HEK293 (cell line): Measurements from ENCODE around the gene PHACTR1.
A peak's percentile ranks its signal among the peaks of the same experiment; 100 is the strongest.

ENCODE experiments used
- CTCF ChIA-PET: fragments of 350-600 bp; formaldehyde crosslinking; extraction: SDS; loops from one replicate; lab custom pipeline; 2021; ENCODE audit warnings: antibody characterized with exemption; lab: Yijun Ruan, JAX
- POLR2A ChIA-PET: fragments of 300-600 bp; formaldehyde crosslinking; extraction: SDS; loops from one replicate; lab custom pipeline; 2020; ENCODE audit warnings: antibody characterized with exemption, inconsistent platforms; lab: Yijun Ruan, JAX
- H3K27ac ChIP-seq: fragments of 200-500 bp; sonication (Bioruptor generic); 2 replicates; pipeline ENCODE4 v1.5.1; 2014; ENCODE audit warnings: low read depth, low read length, control low read depth, inconsistent platforms; ENCODE audit errors: extremely low read depth
- H3K36me3 ChIP-seq, 2 experiments: fragments of 200-500 bp in 1 of 2; sonication (Bioruptor generic) in 1 of 2; 1 replicate in 1 of 2; 2 replicates in 1 of 2; pipeline ENCODE4 v1.5.1; 2014 to 2017; ENCODE audit warnings: inconsistent platforms in 2 of 2, low read length in 2 of 2; ENCODE audit not compliant: control insufficient read depth in 2 of 2, insufficient read depth in 1 of 2
- H3K4me1 ChIP-seq: fragments of 200-500 bp; sonication (Bioruptor generic); 2 replicates; pipeline ENCODE4 v1.5.1; 2014; ENCODE audit warnings: mild to moderate bottlenecking, low read length, inconsistent platforms; ENCODE audit not compliant: control insufficient read depth, insufficient read depth
- H3K4me3 ChIP-seq: 2 replicates; pipeline ENCODE4 v1.5.1; 2011; ENCODE audit warnings: low read depth, mild to moderate bottlenecking, control low read depth, low read length, moderate library complexity
- H3K9me3 ChIP-seq: fragments of 200-500 bp; sonication (Bioruptor generic); 2 replicates; pipeline ENCODE4 v1.5.1; 2014; ENCODE audit warnings: low read depth, low read length, inconsistent platforms; ENCODE audit not compliant: control insufficient read depth, insufficient read depth
- GLIS2 ChIP-seq: fragments of 450-650 bp; formaldehyde crosslinking; IDR thresholded peaks from 2 replicates; pipeline ENCODE4 v1.5.1; 2016; ENCODE audit warnings: missing biosample characterization, missing genetic modification characterization
- KLF8 ChIP-seq: fragments of 450-650 bp; formaldehyde crosslinking; IDR thresholded peaks from 2 replicates; pipeline ENCODE4 v1.5.1; 2016; ENCODE audit warnings: missing biosample characterization, missing genetic modification characterization
- KLF9 ChIP-seq: fragments of 450-650 bp; formaldehyde crosslinking; IDR thresholded peaks from 2 replicates; pipeline ENCODE4 v1.5.1; 2016; ENCODE audit warnings: missing biosample characterization, missing genetic modification characterization, low read depth
- SCRT1 ChIP-seq: fragments of 450-650 bp; formaldehyde crosslinking; IDR thresholded peaks from 2 replicates; pipeline ENCODE4 v1.5.1; 2016; ENCODE audit warnings: missing biosample characterization, missing genetic modification characterization, borderline replicate concordance
- ZBTB1 ChIP-seq: fragments of 450-650 bp; formaldehyde crosslinking; IDR thresholded peaks from 2 replicates; pipeline ENCODE4 v1.5.1; 2016; ENCODE audit warnings: missing biosample characterization, missing genetic modification characterization
- ZBTB8A ChIP-seq: fragments of 450-650 bp; formaldehyde crosslinking; IDR thresholded peaks from 2 replicates; pipeline ENCODE4 v1.5.1; 2016; ENCODE audit warnings: missing biosample characterization, missing genetic modification characterization
- ZNF341 ChIP-seq: fragments of 450-650 bp; formaldehyde crosslinking; IDR thresholded peaks from 2 replicates; pipeline ENCODE4; 2016; ENCODE audit warnings: low read depth, missing biosample characterization, missing genetic modification characterization
- ZNF510 ChIP-seq: fragments of 450-650 bp; formaldehyde crosslinking; IDR thresholded peaks from 2 replicates; pipeline ENCODE4 v1.5.1; 2018; ENCODE audit warnings: mild to moderate bottlenecking, missing genetic modification characterization, missing biosample characterization; ENCODE audit not compliant: insufficient replicate concordance
- ZNF596 ChIP-seq: fragments of 450-650 bp; IDR thresholded peaks from 2 replicates; pipeline ENCODE4 v1.5.0; 2018; ENCODE audit warnings: missing biosample characterization, mild to moderate bottlenecking, missing genetic modification characterization, moderate library complexity
- TF ChIP-seq, protein P1 (sequence below): fragments of 450-650 bp; formaldehyde crosslinking; conservative IDR thresholded peaks from 2 replicates; pipeline ENCODE4 v1.5.1; 2016; ENCODE audit warnings: low read depth, missing biosample characterization, missing genetic modification characterization
- TF ChIP-seq, protein P2 (sequence below): fragments of 450-650 bp; formaldehyde crosslinking; IDR thresholded peaks from 2 replicates; pipeline ENCODE4 v1.5.1; 2016; ENCODE audit warnings: missing biosample characterization, missing genetic modification characterization
- TF ChIP-seq, protein P3 (sequence below): fragments of 450-650 bp; formaldehyde crosslinking; IDR thresholded peaks from 2 replicates; pipeline ENCODE4 v1.5.1; 2016; ENCODE audit warnings: missing biosample characterization, missing genetic modification characterization, borderline replicate concordance
- TF ChIP-seq, protein P4 (sequence below): fragments of 450-650 bp; formaldehyde crosslinking; IDR thresholded peaks from 2 replicates; pipeline ENCODE4 v1.5.1; 2017; ENCODE audit warnings: missing biosample characterization, missing genetic modification characterization
- TF ChIP-seq, protein P5 (sequence below): fragments of 450-650 bp; formaldehyde crosslinking; IDR thresholded peaks from 2 replicates; pipeline ENCODE4 v1.5.1; 2016; ENCODE audit warnings: missing biosample characterization, missing genetic modification characterization

Gene PHACTR1

DNA sequence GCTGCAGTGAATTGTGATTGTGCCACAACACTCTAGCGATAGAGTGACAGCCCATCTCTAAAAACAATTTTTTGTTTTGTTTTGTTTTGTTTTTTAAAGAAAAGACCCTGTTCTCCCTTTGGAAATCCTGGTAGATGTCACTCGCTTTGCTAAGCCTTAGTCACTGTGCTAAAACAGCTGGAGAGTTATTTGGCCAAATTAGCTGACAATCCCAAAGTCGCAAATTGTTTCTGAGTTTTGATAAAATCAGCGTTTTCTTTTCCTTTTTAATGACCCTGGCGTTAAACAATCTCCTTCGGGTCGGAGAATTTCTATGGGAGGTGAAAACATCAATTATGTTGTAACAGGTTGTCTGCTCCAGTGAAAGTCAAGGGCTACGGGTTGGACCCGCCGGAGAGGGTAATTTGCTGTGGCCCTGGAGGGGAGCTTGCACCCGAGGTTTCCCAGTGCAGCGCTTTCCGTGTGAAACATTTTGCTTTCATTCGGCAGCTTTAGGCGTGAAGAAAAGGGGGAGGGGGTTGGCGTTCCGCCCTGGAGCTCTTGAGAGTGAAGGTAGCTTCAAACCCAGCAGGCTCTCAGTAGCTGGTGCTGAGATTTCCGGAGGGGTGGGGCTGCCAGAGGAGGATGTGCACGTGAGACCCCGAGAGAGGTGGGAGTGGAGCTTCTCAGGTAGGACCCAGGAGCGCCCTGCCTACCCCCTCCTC lies 296.6 kb downstream of the PHACTR1 start (continued):
- TF ChIP-seq, protein P1, sequence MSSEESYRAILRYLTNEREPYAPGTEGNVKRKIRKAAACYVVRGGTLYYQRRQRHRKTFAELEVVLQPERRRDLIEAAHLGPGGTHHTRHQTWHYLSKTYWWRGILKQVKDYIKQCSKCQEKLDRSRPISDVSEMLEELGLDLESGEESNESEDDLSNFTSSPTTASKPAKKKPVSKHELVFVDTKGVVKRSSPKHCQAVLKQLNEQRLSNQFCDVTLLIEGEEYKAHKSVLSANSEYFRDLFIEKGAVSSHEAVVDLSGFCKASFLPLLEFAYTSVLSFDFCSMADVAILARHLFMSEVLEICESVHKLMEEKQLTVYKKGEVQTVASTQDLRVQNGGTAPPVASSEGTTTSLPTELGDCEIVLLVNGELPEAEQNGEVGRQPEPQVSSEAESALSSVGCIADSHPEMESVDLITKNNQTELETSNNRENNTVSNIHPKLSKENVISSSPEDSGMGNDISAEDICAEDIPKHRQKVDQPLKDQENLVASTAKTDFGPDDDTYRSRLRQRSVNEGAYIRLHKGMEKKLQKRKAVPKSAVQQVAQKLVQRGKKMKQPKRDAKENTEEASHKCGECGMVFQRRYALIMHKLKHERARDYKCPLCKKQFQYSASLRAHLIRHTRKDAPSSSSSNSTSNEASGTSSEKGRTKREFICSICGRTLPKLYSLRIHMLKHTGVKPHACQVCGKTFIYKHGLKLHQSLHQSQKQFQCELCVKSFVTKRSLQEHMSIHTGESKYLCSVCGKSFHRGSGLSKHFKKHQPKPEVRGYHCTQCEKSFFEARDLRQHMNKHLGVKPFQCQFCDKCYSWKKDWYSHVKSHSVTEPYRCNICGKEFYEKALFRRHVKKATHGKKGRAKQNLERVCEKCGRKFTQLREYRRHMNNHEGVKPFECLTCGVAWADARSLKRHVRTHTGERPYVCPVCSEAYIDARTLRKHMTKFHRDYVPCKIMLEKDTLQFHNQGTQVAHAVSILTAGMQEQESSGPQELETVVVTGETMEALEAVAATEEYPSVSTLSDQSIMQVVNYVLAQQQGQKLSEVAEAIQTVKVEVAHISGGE (tag by site-specific recombination): no peak
- TF ChIP-seq KLF9: peak; percentile 55
- no peak for TF ChIP-seq ZNF510 (tag by site-specific recombination)
- TF ChIP-seq, protein P2, sequence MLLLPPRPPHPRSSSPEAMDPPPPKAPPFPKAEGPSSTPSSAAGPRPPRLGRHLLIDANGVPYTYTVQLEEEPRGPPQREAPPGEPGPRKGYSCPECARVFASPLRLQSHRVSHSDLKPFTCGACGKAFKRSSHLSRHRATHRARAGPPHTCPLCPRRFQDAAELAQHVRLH (tag by site-specific recombination): no peak
- peak; percentile 47; the same call in 1 of the 2 replicates for TF ChIP-seq KLF8 (tag by site-specific recombination)
- no peak for TF ChIP-seq ZBTB1 (tag by site-specific recombination)

DNA sequence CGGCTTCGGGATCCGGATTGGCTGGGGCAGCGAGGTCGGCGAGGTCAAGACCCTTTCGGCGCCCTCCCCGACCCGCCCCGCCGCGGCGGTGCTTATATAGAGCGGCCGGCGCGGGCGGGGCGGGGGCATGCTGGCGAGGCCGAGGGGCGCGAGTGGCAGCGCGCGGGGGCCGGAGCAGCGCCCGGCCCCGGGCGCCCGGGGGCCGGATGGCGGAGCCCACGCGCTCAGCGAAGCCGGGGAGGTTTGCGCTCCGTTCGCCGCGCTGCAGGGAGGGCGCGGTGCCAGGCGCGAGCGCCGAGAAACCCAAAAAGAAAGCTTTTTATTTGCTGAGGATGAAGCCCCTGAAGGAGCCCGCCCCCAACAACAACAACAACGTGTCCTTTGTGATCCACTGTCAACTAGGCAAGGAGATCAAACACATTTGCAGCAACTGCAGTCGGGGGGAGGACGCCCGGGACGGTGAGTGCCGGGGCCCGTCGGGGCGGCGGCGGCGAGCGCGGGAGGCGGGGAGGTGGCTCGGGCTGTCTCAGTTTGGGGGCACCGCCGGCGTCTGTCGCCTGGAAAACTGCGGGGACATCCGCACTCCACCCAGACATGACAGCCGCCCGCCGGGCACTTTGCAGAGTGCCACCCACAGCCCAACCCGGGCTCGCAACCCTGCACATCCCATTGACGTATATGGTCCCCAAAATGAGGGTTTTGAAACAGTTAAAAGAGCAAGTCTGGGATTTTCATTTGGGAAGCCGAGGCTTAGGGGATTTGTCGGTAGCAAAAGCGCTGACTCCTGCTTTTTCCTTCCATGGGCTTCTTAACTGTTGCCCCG lies 297.3 kb downstream of the PHACTR1 start:
- Histone ChIP-seq H3K4me3 (peak overlapping the region; percentile 50), H3K4me1 (peaks cover 26% of the 10 kb centered on the region), H3K36me3 (no peaks in the 10 kb centered on the region), H3K27ac (peak overlapping the region; percentile 59; the same call in 1 of the 2 replicates), H3K9me3 (no peaks in the 10 kb centered on the region)
- ChIA-PET CTCF (interaction anchor here (1.2 to 2.1 kb wide), 2 partner anchors 9 to 56 kb away, joined by 3 to 5 read pairs; no protein-coding TSS in a partner anchor), POLR2A (interaction anchor here (0.7 to 0.8 kb wide), 2 partner anchors 16 to 315 kb away, joined by 3 read pairs; partner anchors contain the start of gene TBC1D7)
- TF ChIP-seq, protein P3, sequence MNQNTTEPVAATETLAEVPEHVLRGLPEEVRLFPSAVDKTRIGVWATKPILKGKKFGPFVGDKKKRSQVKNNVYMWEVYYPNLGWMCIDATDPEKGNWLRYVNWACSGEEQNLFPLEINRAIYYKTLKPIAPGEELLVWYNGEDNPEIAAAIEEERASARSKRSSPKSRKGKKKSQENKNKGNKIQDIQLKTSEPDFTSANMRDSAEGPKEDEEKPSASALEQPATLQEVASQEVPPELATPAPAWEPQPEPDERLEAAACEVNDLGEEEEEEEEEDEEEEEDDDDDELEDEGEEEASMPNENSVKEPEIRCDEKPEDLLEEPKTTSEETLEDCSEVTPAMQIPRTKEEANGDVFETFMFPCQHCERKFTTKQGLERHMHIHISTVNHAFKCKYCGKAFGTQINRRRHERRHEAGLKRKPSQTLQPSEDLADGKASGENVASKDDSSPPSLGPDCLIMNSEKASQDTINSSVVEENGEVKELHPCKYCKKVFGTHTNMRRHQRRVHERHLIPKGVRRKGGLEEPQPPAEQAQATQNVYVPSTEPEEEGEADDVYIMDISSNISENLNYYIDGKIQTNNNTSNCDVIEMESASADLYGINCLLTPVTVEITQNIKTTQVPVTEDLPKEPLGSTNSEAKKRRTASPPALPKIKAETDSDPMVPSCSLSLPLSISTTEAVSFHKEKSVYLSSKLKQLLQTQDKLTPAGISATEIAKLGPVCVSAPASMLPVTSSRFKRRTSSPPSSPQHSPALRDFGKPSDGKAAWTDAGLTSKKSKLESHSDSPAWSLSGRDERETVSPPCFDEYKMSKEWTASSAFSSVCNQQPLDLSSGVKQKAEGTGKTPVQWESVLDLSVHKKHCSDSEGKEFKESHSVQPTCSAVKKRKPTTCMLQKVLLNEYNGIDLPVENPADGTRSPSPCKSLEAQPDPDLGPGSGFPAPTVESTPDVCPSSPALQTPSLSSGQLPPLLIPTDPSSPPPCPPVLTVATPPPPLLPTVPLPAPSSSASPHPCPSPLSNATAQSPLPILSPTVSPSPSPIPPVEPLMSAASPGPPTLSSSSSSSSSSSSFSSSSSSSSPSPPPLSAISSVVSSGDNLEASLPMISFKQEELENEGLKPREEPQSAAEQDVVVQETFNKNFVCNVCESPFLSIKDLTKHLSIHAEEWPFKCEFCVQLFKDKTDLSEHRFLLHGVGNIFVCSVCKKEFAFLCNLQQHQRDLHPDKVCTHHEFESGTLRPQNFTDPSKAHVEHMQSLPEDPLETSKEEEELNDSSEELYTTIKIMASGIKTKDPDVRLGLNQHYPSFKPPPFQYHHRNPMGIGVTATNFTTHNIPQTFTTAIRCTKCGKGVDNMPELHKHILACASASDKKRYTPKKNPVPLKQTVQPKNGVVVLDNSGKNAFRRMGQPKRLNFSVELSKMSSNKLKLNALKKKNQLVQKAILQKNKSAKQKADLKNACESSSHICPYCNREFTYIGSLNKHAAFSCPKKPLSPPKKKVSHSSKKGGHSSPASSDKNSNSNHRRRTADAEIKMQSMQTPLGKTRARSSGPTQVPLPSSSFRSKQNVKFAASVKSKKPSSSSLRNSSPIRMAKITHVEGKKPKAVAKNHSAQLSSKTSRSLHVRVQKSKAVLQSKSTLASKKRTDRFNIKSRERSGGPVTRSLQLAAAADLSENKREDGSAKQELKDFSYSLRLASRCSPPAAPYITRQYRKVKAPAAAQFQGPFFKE (tag by site-specific recombination): no peak
- TF ChIP-seq, protein P1 (tag by site-specific recombination): peak; percentile 25; the same call in 1 of the 2 replicates
- TF ChIP-seq ZBTB8A (tag by site-specific recombination) (peak; percentile 63), SCRT1 (tag by site-specific recombination) (no peak), ZNF596 (tag by site-specific recombination) (no peak), ZNF341 (tag by site-specific recombination) (peak; percentile 21; the same call in 1 of the 2 replicates), GLIS2 (peak; percentile 29; the same call in 1 of the 2 replicates)
- TF ChIP-seq, protein P4, sequence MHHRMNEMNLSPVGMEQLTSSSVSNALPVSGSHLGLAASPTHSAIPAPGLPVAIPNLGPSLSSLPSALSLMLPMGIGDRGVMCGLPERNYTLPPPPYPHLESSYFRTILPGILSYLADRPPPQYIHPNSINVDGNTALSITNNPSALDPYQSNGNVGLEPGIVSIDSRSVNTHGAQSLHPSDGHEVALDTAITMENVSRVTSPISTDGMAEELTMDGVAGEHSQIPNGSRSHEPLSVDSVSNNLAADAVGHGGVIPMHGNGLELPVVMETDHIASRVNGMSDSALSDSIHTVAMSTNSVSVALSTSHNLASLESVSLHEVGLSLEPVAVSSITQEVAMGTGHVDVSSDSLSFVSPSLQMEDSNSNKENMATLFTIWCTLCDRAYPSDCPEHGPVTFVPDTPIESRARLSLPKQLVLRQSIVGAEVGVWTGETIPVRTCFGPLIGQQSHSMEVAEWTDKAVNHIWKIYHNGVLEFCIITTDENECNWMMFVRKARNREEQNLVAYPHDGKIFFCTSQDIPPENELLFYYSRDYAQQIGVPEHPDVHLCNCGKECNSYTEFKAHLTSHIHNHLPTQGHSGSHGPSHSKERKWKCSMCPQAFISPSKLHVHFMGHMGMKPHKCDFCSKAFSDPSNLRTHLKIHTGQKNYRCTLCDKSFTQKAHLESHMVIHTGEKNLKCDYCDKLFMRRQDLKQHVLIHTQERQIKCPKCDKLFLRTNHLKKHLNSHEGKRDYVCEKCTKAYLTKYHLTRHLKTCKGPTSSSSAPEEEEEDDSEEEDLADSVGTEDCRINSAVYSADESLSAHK (tag by site-specific recombination): peak; percentile 89
- TF ChIP-seq, protein P5, sequence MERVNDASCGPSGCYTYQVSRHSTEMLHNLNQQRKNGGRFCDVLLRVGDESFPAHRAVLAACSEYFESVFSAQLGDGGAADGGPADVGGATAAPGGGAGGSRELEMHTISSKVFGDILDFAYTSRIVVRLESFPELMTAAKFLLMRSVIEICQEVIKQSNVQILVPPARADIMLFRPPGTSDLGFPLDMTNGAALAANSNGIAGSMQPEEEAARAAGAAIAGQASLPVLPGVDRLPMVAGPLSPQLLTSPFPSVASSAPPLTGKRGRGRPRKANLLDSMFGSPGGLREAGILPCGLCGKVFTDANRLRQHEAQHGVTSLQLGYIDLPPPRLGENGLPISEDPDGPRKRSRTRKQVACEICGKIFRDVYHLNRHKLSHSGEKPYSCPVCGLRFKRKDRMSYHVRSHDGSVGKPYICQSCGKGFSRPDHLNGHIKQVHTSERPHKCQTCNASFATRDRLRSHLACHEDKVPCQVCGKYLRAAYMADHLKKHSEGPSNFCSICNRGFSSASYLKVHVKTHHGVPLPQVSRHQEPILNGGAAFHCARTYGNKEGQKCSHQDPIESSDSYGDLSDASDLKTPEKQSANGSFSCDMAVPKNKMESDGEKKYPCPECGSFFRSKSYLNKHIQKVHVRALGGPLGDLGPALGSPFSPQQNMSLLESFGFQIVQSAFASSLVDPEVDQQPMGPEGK (tag by site-specific recombination): peak; percentile 42
